ENCODE measurements around the gene GMPPA.

The GMPPA gene

GRCh38 chr2:219468410-219469185 is 30.1 kb upstream of the GMPPA start:
- no peak for DNase-seq

DNA sequence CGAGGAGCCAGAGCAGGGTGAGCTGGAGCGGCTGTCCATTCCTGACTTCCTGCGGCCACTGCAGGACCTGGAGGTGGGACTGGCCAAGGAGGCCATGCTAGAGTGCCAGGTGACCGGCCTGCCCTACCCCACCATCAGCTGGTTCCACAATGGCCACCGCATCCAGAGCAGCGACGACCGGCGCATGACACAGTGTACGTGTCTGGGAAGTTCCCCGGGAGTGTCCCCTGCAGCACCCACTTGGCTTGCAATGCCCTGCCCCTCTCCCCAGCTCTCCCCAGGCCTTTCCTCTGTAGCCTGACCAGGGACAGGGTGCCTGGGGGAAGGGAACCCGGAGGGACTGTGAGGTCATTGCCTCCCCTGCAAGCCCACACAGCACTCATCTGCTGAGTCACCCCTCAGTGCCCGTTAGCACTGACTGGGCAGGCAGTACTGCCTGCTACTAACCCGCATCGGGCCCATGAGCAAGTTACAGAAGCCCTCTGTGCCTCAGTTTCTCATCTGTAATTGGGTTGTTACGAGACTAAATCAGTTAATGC is 29.4 kb upstream of the GMPPA start:
- no peak for DNase-seq

DNA sequence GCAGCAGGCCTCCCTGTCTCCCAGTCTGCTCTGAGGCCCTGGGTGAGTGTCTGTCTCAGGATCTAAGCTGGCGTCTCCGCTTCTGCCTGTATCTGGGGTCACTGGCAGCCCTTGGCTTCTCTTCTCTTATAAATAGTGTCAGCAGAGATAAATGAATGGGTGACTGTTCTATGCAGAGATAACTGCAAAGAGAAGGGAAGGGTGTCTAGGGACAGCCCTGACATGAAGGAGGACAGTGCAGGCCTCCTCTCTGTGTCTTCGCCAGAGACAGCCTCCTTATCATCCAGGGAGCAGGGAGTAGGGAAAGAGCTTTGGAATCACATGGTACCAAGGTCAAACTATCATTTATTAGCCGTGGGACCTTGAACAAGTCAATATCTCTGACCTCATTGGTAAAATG is 28.3 kb upstream of the GMPPA start:
- no peak for DNase-seq

DNA sequence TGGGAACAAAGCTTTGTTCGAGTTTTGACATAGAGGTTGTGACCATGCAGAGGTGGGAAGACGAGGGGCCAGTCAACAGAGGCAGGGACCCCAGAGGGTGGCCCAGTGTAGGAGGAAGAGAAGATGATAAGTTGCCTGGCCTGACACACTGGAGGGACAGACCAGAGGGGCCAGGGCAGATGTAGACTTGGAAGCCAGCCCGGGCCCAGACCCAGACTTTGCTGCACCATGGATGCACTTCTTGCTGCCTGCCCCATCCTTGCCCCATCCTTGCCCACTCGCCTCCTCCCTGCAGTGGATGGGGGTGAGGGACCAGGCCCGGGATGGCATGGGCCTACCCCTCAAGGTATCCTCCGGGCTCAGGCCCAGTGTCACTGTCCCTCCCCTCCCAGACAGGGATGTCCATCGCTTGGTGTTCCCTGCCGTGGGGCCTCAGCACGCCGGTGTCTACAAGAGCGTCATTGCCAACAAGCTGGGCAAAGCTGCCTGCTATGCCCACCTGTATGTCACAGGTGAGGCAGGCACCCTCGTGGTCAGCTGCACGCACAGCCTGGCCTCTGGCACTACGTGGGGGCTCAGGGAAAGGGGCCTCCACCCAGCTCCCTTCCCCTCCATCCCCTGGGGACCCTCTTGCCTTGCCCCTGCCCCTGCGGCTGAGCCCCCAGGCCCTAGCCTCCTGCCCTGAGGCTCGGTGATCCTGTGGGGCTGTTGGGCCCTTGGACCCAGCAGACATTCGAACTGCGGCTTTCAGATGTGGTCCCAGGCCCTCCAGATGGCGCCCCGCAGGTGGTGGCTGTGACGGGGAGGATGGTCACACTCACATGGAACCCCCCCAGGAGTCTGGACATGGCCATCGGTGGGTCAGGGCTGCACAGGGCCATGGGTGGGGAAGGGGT is 27.0 kb upstream of the GMPPA start:
- DNase-seq = no peak

DNA sequence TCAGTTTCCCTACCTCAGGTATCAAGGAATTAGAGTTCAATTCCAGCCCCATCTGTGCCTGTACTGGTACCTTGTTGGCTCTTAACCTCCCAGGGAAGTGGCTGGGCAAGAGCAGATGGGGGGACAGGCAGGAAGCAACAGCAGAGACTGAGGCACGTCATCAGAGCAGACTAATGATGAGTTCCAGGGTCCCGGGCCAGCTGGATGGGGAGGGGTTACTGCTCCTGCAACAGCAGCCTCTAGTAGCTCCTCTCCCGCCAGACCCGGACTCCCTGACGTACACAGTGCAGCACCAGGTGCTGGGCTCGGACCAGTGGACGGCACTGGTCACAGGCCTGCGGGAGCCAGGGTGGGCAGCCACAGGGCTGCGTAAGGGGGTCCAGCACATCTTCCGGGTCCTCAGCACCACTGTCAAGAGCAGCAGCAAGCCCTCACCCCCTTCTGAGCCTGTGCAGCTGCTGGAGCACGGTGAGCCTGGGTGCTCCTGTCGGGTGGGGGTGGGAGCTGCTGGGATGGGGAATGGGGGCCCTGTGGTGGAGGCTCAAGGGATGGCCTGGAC is 26.0 kb upstream of the GMPPA start:
- no peak for DNase-seq

DNA sequence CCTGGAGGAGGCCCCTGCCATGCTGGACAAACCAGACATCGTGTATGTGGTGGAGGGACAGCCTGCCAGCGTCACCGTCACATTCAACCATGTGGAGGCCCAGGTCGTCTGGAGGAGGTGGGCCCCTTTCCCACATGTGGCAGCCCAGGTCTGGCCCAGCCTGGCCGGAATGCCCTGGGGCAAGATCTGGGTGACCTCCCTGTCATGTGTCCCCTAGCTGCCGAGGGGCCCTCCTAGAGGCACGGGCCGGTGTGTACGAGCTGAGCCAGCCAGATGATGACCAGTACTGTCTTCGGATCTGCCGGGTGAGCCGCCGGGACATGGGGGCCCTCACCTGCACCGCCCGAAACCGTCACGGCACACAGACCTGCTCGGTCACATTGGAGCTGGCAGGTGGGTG is 25.2 kb upstream of the GMPPA start:
- no peak for DNase-seq

- no peak for DNase-seq
These were observed 24.2 kb upstream of the GMPPA start for GRCh38 chr2:219474285-219475060.

- no peak for DNase-seq
These were observed 23.4 kb upstream of the GMPPA start for GRCh38 chr2:219475278-219475677.

DNA sequence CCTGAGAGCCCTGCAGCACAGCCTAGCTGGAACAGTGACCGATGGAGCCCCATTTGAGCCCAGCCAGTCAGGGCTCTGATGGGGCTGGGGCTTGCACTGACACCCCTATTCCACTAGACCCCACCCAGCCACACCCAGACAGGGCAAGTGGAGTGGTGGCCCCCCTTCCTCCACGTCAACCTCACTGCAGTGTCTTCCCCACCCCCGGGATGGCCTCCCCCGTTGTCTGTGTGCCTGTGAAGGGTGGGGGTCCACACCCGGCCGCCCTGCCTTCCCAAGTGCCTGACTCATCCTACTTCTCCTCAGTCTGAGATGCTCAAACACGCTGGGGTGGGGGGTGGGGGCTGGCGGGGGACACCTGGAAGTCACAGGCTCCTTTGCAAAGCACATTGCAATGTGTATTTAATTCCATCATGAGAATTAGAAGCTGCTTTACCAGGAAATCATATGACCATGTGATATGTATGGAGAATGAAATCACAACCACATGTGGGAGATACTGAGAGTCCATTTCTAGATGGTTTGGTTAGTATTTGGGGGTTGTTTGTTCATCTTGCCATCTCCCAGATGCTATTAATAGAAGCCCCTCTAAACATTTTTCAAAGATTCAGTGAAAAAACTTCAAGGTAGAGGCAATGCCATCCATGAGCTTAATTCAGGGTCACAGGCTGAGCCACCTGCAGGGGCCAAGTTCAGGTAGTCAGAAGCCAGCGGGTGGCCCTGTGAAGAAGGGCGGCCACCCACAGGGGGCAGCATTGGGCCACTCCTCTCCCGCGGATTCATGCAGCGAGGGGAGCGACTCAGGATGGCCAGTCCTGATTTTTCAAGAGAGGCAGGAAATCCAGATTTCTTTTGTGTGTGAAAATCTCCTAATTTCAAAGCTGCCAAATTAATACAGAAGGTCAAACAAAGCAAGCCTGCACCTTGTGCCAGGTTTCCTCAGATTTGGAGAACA is 22.7 kb upstream of the GMPPA start:
- DNase-seq = peak; percentile 33

DNA sequence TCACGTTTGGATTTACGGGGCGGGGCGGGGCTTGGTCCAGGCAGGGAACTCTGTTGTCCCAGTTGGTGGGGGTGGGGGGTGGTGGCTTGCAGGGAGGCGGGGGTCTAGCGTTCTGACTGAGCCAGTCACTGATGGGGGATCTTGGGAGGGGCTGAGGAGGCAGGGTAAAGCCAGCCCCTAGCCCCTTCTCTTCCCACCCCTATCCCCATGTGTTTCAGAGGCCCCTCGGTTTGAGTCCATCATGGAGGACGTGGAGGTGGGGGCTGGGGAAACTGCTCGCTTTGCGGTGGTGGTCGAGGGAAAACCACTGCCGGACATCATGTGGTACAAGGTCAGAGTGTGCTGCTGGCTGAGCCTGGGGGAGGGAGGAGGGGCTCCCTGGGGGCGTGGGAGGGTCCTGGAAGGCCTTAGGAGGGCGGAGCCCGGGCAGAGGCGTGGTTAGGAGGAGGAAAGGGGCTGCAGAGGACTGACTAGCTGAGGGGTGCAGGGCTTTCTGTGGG is 22.0 kb upstream of the GMPPA start:
- no peak for DNase-seq

GRCh38 chr2:219477179-219477578 is 21.5 kb upstream of the GMPPA start:
- no peak for DNase-seq

- no peak for DNase-seq
These were observed 20.9 kb upstream of the GMPPA start for GRCh38 chr2:219477815-219478214.

- no peak for DNase-seq
These were observed 19.8 kb upstream of the GMPPA start for GRCh38 chr2:219478916-219479315.

DNA sequence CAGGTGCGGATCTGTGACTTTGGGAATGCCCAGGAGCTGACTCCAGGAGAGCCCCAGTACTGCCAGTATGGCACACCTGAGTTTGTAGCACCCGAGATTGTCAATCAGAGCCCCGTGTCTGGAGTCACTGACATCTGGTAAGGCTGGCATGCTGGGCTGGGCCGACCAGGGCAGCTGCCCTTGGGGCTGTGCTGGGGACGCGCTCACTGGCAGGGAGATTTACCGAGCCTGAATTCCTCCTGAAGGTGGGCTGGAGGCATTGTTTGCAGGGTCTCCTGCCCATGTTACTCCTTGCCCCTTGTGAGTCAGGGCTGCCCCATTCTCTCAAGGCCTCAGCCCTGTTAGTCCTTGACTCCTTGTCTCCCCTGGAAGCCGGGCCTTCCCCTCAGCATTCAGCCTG is 18.7 kb upstream of the GMPPA start:
- DNase-seq = no peak

GRCh38 chr2:219482674-219483405 is 15.9 kb upstream of the GMPPA start:
- no peak for DNase-seq

DNA sequence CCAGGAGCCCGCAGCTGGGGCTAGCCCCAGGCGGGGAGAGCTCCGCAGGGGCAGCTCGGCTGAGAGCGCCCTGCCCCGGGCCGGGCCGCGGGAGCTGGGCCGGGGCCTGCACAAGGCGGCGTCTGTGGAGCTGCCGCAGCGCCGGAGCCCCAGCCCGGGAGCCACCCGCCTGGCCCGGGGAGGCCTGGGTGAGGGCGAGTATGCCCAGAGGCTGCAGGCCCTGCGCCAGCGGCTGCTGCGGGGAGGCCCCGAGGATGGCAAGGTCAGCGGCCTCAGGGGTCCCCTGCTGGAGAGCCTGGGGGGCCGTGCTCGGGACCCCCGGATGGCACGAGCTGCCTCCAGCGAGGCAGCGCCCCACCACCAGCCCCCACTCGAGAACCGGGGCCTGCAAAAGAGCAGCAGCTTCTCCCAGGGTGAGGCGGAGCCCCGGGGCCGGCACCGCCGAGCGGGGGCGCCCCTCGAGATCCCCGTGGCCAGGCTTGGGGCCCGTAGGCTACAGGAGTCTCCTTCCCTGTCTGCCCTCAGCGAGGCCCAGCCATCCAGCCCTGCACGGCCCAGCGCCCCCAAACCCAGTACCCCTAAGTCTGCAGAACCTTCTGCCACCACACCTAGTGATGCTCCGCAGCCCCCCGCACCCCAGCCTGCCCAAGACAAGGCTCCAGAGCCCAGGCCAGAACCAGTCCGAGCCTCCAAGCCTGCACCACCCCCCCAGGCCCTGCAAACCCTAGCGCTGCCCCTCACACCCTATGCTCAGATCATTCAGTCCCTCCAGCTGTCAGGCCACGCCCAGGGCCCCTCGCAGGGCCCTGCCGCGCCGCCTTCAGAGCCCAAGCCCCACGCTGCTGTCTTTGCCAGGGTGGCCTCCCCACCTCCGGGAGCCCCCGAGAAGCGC is 15.0 kb upstream of the GMPPA start:
- DNase-seq = no peak

DNA sequence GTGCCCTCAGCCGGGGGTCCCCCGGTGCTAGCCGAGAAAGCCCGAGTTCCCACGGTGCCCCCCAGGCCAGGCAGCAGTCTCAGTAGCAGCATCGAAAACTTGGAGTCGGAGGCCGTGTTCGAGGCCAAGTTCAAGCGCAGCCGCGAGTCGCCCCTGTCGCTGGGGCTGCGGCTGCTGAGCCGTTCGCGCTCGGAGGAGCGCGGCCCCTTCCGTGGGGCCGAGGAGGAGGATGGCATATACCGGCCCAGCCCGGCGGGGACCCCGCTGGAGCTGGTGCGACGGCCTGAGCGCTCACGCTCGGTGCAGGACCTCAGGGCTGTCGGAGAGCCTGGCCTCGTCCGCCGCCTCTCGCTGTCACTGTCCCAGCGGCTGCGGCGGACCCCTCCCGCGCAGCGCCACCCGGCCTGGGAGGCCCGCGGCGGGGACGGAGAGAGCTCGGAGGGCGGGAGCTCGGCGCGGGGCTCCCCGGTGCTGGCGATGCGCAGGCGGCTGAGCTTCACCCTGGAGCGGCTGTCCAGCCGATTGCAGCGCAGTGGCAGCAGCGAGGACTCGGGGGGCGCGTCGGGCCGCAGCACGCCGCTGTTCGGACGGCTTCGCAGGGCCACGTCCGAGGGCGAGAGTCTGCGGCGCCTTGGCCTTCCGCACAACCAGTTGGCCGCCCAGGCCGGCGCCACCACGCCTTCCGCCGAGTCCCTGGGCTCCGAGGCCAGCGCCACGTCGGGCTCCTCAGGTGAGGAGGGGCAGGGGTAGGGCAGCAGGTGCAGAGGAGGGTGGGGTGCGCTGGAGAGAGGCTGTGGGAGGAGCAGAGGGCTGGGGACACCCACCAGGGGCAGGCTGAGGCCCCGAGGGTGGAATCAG is 14.1 kb upstream of the GMPPA start:
- no peak for DNase-seq

DNA sequence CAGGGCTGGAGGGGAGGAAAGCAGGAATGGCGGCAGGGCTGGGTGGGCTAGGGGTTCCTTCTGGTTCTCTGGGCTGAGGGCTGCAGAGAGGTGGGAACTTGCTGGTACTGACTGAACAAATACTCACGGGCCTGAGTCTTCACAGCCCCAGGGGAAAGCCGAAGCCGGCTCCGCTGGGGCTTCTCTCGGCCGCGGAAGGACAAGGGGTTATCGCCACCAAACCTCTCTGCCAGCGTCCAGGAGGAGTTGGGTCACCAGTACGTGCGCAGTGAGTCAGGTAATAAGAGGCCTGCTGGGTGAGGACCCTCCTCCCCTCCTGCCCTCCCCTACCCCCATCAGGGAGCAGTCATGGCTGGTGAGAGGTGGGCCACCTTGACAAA is 13.5 kb upstream of the GMPPA start:
- DNase-seq = no peak

Measured in activated CD4-positive, alpha-beta T cell treated with anti-CD3 and anti-CD28 coated beads for 1 hour (primary cell).